Activated CD4-positive, alpha-beta memory T cell treated with anti-CD3 and anti-CD28 coated beads for 36 hours (primary cell): Measurements from ENCODE around the gene TFR2. TPM values are rescaled to one million over a fixed set of nuclear protein-coding genes. Genes with fewer than 3 reads are reported as not detected.
A peak's percentile ranks its signal among the peaks of the same experiment; 100 is the strongest.
"Not testable (repeated sequence)": the region's sequence is repeated elsewhere in the genome, so short reads cannot be mapped to it uniquely, and the experiment has no call there.

Source experiments
- CTCF ChIA-PET: fragments of 350-600 bp; sonication (Branson Sonifier 250); formaldehyde crosslinking; loops from one replicate; lab custom pipeline; 2021; ENCODE audit warnings: antibody characterized with exemption, inconsistent platforms; lab: Charles Lee
- POLR2A ChIA-PET: fragments of 350-600 bp; sonication (Branson Sonifier 250); formaldehyde crosslinking; loops from one replicate; lab custom pipeline; 2021; ENCODE audit warnings: antibody characterized with exemption; lab: Charles Lee
- DNase-seq: peaks from one replicate; pipeline ENCODE4 v3.0.0-alpha.2; 2020
- H3K27ac Mint-ChIP-seq: one replicate; pipeline ENCODE4 v1.8.0; 2021; ENCODE audit warnings: mixed read lengths
- H3K27me3 Mint-ChIP-seq: one replicate; pipeline ENCODE4 v1.8.0; 2021; ENCODE audit warnings: mixed read lengths
- H3K36me3 Mint-ChIP-seq: one replicate; pipeline ENCODE4 v1.8.0; 2021; ENCODE audit warnings: mixed read lengths
- H3K4me1 Mint-ChIP-seq: one replicate; pipeline ENCODE4 v1.8.0; 2021; ENCODE audit warnings: low read depth, mixed read lengths
- H3K4me3 Mint-ChIP-seq: one replicate; pipeline ENCODE4 v1.8.0; 2021; ENCODE audit warnings: mild to moderate bottlenecking, mixed read lengths
- H3K9me3 Mint-ChIP-seq: one replicate; pipeline ENCODE4 v1.8.0; 2021; ENCODE audit warnings: mixed read lengths
- intact Hi-C: fragments of 100-400 bp; cut with micrococcal nuclease; formaldehyde crosslinking; loops from one replicate; pipeline ENCODE4 v1.15.1; 2023
- total RNA-seq, 2 experiments: library from RNA; stranded (reverse); gene quantifications; one replicate each; pipeline ENCODE4 v1.2.3, GENCODE V29; 2021

TFR2 gene
- total RNA-seq, 2 experiments from 2014 or later = 8.7 to 9.9 TPM

DNA sequence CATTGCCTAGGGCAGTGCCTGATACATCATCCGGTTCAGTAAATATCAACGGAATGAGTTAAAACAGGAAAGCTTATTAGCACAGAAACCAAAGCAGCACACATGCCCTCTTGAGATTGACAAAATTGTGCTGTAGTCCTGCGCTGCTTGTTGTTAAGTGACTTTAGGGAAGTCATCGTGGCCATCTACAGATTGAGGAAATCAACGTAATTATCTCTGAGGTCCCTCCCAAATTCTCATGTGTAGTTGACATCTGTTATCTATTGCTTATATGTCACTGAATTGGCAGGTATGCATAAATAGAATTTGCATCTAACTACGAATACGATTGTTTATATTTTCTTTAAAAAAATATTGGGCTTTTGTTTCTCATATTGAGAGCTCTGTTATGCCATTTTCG, 28.7 kb upstream of the TFR2 start:
- no peak overlapping the region for H3K4me3 Mint-ChIP-seq
- intact Hi-C loops = no loop called here
- no peak for DNase-seq
- POLR2A ChIA-PET = no interaction called here
- peaks cover 2% of the 10 kb centered on the region for H3K27me3 Mint-ChIP-seq
- CTCF ChIA-PET = interaction anchor here (1.0 to 1.3 kb wide), 3 partner anchors 21 to 187 kb away, joined by 3 to 5 read pairs (median 4); no protein-coding TSS in a partner anchor
- H3K36me3 Mint-ChIP-seq = peaks cover 6% of the 10 kb centered on the region
- no peaks in the 10 kb centered on the region for H3K4me1 Mint-ChIP-seq
- no peaks in the 10 kb centered on the region for H3K9me3 Mint-ChIP-seq
- no peak overlapping the region for H3K27ac Mint-ChIP-seq

GRCh38 chr7:100669106-100669505, 27.8 kb upstream of the TFR2 start:
- intact Hi-C loops, H3K27me3 Mint-ChIP-seq, H3K9me3 Mint-ChIP-seq: not testable (repeated sequence)

GRCh38 chr7:100668069-100668449, 26.7 kb upstream of the TFR2 start:
- intact Hi-C loops = no loop called here
- H3K9me3 Mint-ChIP-seq = no peaks in the 10 kb centered on the region
- no peaks in the 10 kb centered on the region for H3K4me1 Mint-ChIP-seq
- H3K27me3 Mint-ChIP-seq = peaks cover 2% of the 10 kb centered on the region
- no peak overlapping the region for H3K27ac Mint-ChIP-seq
- no peaks in the 10 kb centered on the region for H3K36me3 Mint-ChIP-seq
- H3K4me3 Mint-ChIP-seq = no peak overlapping the region
- CTCF ChIA-PET = interaction anchor here (0.7 to 2.4 kb wide), 4 partner anchors 23 to 104 kb away, joined by 3 to 7 read pairs (median 4); no protein-coding TSS in a partner anchor
- no peak for DNase-seq
- POLR2A ChIA-PET = no interaction called here

More at GRCh38 chr7:100669106-100669505, 27.8 kb upstream of the TFR2 start:
- H3K36me3 Mint-ChIP-seq, H3K27ac Mint-ChIP-seq, H3K4me3 Mint-ChIP-seq, DNase-seq, POLR2A ChIA-PET, H3K4me1 Mint-ChIP-seq: not testable (repeated sequence)
- CTCF ChIA-PET = interaction anchor here (0.6 to 2.4 kb wide), 3 partner anchors 21 to 35 kb away, joined by 4 to 7 read pairs (median 5); no protein-coding TSS in a partner anchor

DNA sequence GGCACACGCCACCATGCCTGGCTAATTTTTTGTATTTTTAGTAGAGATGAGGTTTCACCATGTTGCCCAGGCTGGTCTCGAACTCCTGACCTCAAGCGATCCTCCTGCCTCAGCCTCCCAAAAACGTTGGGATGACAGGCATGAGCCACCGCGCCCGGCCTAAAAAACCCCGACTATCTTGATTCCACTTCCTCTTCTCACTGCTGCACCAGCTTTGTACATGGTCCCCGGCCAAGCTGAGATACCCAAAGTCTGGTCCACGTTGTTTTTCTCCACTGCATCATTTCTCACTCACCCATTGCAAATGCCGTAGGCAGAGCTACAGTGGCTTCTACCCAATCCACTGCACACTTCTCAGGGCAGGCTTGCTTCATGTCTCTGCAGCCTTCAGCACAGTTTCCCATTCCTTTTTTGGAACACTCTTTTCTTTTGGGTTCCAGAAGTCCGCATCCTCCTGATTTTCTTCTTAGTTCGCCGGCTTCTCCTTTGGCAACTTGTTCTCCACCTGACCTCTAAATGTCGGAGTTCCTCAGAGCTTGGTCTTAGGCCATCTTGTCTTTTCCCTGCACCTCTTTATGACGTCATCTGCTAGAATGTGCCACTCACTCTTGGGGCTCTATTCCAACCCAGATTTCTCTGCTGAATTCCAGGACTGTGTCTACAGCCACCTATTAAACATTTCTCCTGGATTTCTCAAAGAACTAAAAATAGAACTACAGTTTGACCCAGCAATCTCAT, 26.1 kb upstream of the TFR2 start:
- POLR2A ChIA-PET = no interaction called here
- no peak for DNase-seq
- Mint-ChIP-seq H3K27ac (no peak overlapping the region), H3K4me1 (no peaks in the 10 kb centered on the region), H3K27me3 (peaks cover 2% of the 10 kb centered on the region), H3K9me3 (no peaks in the 10 kb centered on the region), H3K4me3 (no peak overlapping the region), H3K36me3 (no peaks in the 10 kb centered on the region)
- CTCF ChIA-PET = interaction anchor here (0.7 to 2.4 kb wide), 4 partner anchors 24 to 103 kb away, joined by 3 to 7 read pairs (median 4); no protein-coding TSS in a partner anchor
- intact Hi-C loops = no loop called here

- ChIA-PET CTCF (interaction anchor here (1.1 kb wide), 1 partner anchor 412 kb away, joined by 3 read pairs; no protein-coding TSS in a partner anchor), POLR2A (interaction anchor here (1.4 kb wide), 1 partner anchor 34 kb away, joined by 3 read pairs; no protein-coding TSS in a partner anchor)
- no peak for DNase-seq
- H3K36me3 Mint-ChIP-seq = no peaks in the 10 kb centered on the region
- no peaks in the 10 kb centered on the region for H3K4me1 Mint-ChIP-seq
- H3K4me3 Mint-ChIP-seq = no peak overlapping the region
- H3K9me3 Mint-ChIP-seq = no peaks in the 10 kb centered on the region
- no peak overlapping the region for H3K27ac Mint-ChIP-seq
- intact Hi-C loops = no loop called here
- peaks cover 3% of the 10 kb centered on the region for H3K27me3 Mint-ChIP-seq
These were observed 23.9 kb upstream of the TFR2 start for GRCh38 chr7:100665168-100665726.

DNA sequence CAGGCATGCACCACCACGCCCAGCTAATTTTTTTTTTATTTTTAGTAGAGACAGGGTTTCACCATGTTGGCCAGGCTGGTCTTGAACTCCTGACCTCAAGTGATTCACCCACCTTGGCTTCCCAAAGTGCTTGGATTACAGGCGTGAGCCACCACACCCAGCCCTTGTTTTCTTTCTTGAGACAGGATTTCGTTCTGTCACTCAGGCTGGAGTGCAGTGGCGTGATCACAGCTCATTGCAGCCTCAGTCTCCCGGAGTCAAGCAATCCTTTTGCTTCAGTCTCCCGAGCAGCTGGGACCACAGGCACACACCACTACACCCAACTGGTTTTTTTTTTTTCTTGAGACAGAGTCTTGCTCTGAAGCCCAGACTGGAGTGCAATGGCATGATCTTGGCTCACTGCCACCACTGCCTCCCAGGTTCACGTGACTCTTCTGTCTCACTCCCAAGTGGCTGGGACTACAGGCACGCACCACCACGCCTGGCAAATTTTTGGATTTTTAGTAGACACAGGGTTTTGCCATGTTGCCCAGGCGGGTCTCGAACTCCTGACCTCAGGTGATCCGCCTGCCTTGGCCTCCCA, 20.9 kb upstream of the TFR2 start:
- intact Hi-C loops, H3K4me3 Mint-ChIP-seq, POLR2A ChIA-PET, H3K36me3 Mint-ChIP-seq, H3K27ac Mint-ChIP-seq, H3K4me1 Mint-ChIP-seq, CTCF ChIA-PET, DNase-seq, H3K9me3 Mint-ChIP-seq: not testable (repeated sequence)
- H3K27me3 Mint-ChIP-seq = peaks cover 12% of the 10 kb centered on the region

GRCh38 chr7:100655908-100656674, 14.7 kb upstream of the TFR2 start, which contains the start of gene ACTL6B:
ACTL6B (minus strand) TSS chr7:100656448; CDS start chr7:100656354, 94 bp downstream.
- Mint-ChIP-seq H3K36me3 (peaks cover 1% of the 10 kb centered on the region), H3K4me1 (no peaks in the 10 kb centered on the region), H3K27ac (no peak within 1 kb of the TSS), H3K27me3 (peaks cover 34% of the 10 kb centered on the region), H3K9me3 (no peaks in the 10 kb centered on the region), H3K4me3 (no peak within 1 kb of the TSS)
- CTCF ChIA-PET = no interaction called here
- DNase-seq = peak; percentile 74
- POLR2A ChIA-PET = interaction anchor here (0.5 kb wide), 1 partner anchor 150 kb away, joined by 4 read pairs; no protein-coding TSS in a partner anchor
- intact Hi-C loops = no loop called here

- Mint-ChIP-seq H3K4me1 (no peaks in the 10 kb centered on the region), H3K27ac (no peak overlapping the region), H3K27me3 (peaks cover 34% of the 10 kb centered on the region), H3K9me3 (no peaks in the 10 kb centered on the region), H3K36me3 (peaks cover 1% of the 10 kb centered on the region), H3K4me3 (no peak overlapping the region)
- ChIA-PET POLR2A (no interaction called here), CTCF (no interaction called here)
- DNase-seq = no peak
- intact Hi-C loops = no loop called here
These were observed 13.8 kb upstream of the TFR2 start for GRCh38 chr7:100654908-100655831.

- POLR2A ChIA-PET = no interaction called here
- peaks cover 1% of the 10 kb centered on the region for H3K36me3 Mint-ChIP-seq
- no peaks in the 10 kb centered on the region for H3K9me3 Mint-ChIP-seq
- CTCF ChIA-PET = no interaction called here
- intact Hi-C loops = no loop called here
- H3K4me3 Mint-ChIP-seq = no peak overlapping the region
- H3K27ac Mint-ChIP-seq = no peak overlapping the region
- H3K27me3 Mint-ChIP-seq = peaks cover 22% of the 10 kb centered on the region
- no peaks in the 10 kb centered on the region for H3K4me1 Mint-ChIP-seq
- no peak for DNase-seq
These were observed 8.6 kb upstream of the TFR2 start for GRCh38 chr7:100649826-100650565.

DNA sequence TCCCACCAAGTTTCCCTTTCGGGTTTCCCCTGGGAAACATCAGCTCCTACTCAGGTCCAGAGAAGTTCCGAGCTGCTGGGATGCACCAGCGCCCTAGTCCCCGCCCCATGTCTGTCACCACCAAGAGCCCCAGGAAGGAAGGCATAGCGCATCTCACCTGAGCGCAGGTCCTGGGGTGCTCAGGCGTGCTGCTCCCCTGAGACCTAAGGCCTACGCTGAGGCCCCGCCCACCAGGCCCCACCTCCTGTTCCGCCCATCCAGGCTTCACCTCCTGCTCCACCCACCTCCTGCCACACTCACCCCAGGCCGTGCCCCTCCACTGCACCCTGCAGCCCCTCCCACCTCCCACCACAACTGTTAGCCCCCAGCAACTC, 1.2 kb upstream of the TFR2 start:
- no peaks in the 10 kb centered on the region for H3K9me3 Mint-ChIP-seq
- intact Hi-C loops = no loop called here
- no peak overlapping the region for H3K4me3 Mint-ChIP-seq
- peak; percentile 46 for DNase-seq
- H3K27me3 Mint-ChIP-seq = peaks cover 5% of the 10 kb centered on the region
- CTCF ChIA-PET = no interaction called here
- no peaks in the 10 kb centered on the region for H3K36me3 Mint-ChIP-seq
- H3K4me1 Mint-ChIP-seq = no peaks in the 10 kb centered on the region
- no peak overlapping the region for H3K27ac Mint-ChIP-seq
- POLR2A ChIA-PET = no interaction called here
